Heart right ventricle (tissue), 16 donors: ENCODE data around the gene SND1. TPM values are rescaled to one million over a fixed set of nuclear protein-coding genes. Genes with fewer than 3 reads are reported as not detected.

Experiments
- ATAC-seq, 8 donors: fragments of 200-7000 bp; cut with Tn5 transposase; one replicate each; pipeline ENCODE4 v1.9.1; 2020; ENCODE audit warnings: mild to moderate bottlenecking in 8 of 8, moderate library complexity in 8 of 8, moderate number of reproducible peaks in 1 of 8
- DNase-seq, 2 donors: peaks; one replicate each; pipeline ENCODE4 v3.0.0-alpha.2; 2020
- H3K27ac ChIP-seq, 10 donors: fragments of 200-600 bp; sonication (generic) in 2 of 10; one replicate each; pipeline versions ENCODE4 v1.5.0 to v1.8.0; 2020 to 2022; ENCODE audit warnings: mild to moderate bottlenecking in 3 of 10
- H3K27me3 ChIP-seq, 7 donors: fragments of 200-600 bp; one replicate each; pipeline ENCODE4 v1.8.0; 2021 to 2022; ENCODE audit warnings: mild to moderate bottlenecking in 2 of 7
- H3K36me3 ChIP-seq, 9 donors: fragments of 200-600 bp; sonication (generic) in 1 of 9; one replicate each; pipeline versions ENCODE4 v1.5.0 to v1.8.0; 2020 to 2022; ENCODE audit warnings: mild to moderate bottlenecking in 2 of 9
- H3K4me1 ChIP-seq, 9 donors: fragments of 200-600 bp; sonication (generic) in 1 of 9; one replicate each; pipeline versions ENCODE4 v1.5.0 to v1.8.0; 2020 to 2022; ENCODE audit warnings: mild to moderate bottlenecking in 4 of 9
- H3K4me3 ChIP-seq, 10 donors: fragments of 200-600 bp; sonication (generic) in 2 of 10; one replicate each; pipeline versions ENCODE4 v1.5.0 to v1.8.0; 2020 to 2022; ENCODE audit warnings: mild to moderate bottlenecking in 7 of 10, moderate library complexity in 2 of 10
- H3K9me3 ChIP-seq, 11 donors: fragments of 200-600 bp in 10 of 11; sonication (generic) in 2 of 11; one replicate each; pipeline versions ENCODE4 v1.5.0 to v1.8.0; 2013 to 2022; ENCODE audit warnings: mild to moderate bottlenecking in 2 of 11, control low read depth in 1 of 11, moderate library complexity in 1 of 11
- CTCF ChIP-seq, 9 donors: fragments of 200-600 bp; sonication (generic) in 2 of 9; IDR thresholded peaks; one replicate each; pipeline versions ENCODE4 v1.5.0 to v1.8.0; 2021 to 2022; ENCODE audit warnings: antibody characterized with exemption in 9 of 9, mild to moderate bottlenecking in 5 of 9, moderate library complexity in 1 of 9
- WGBS, 2 donors: extraction: QIAGEN DNeasy Blood & Tissue Kit; methylation state at CpG; one replicate each; pipeline ENCODE4 v1.1.7; 2013; ENCODE audit warnings: inconsistent platforms in 1 of 2; 5-methylcytosine and 5-hydroxymethylcytosine counted together
- intact Hi-C, 10 donors: fragments of 100-400 bp; cut with DNase I; formaldehyde crosslinking; loops; one replicate each; pipeline versions ENCODE4 v1.11.1 to v1.14.2; 2022
- polyA plus RNA-seq, 2 donors: library from polyadenylated mRNA; stranded (reverse); fragments of 200-250 nt; gene quantifications; one replicate each; pipeline ENCODE4 v1.2.3, GENCODE V29; 2013
- total RNA-seq, 10 donors: library from RNA; stranded (reverse); fragmentation: NEBNext Ultra II Directional in 3 of 10; extraction: Animal tissue kit (Norgen Biotek cat#: 25700) in 3 of 10; gene quantifications; one replicate each; pipeline versions ENCODE4 v1.2.1 to v1.2.4, GENCODE V29; 2021 to 2023
- donor health status: Arrhythmogenic right ventricular cardiomyopathy.
- donor health status: ischemic (EF 13 %, LVEDD 7.1; RV severe dilation, severe dysfunction).
- donor health status: healthy with polysubstance abuse.
- donor health status: DM: no; HTN: yes; CAD: no.
- donor health status: DM: no; HTN: no; CAD: no.
- donor health status: ischemic (EF 25% LVEDD 6.9; RV normal size, moderate dysfunction).
- donor health status: ischemic (EF 25% LVEDD 5.7; RV mildly dilated, moderate dysfunction).
- donor health status: healthy.
- donor health status: DM: yes; HTN: yes; CAD: no.
- donor health status: Ischemic cardiomyopathy.
- donor health status: ischemic (EF 35%, LVEDD 5.7; RV mildly dilated, moderate dysfunction).
- donor health status: nonischemic (EF 11% LVEDD 7.7; RV severe dilation, severe dysfunction).
- donor health status: DM: yes; HTN: yes; CAD: no.
- donor health status: PGD.
- donor health status: ischemic (EF 29% LVEDD 5.4; RV normal size, mild dysfunction).
- donor health status: nonischemic (EF 23%, LVEDD 6.1; RV moderate dilation, normal function).

The SND1 gene
- total and polyA plus RNA-seq, 12 donors, result 39.9 to 107 (median 80.8) TPM

GRCh38 chr7:128040205-128040604, 388.2 kb downstream of the SND1 start:
- 92 to 93% methylated on average over 3 of the region's 3 CpGs for WGBS, 2 donors
- H3K9me3 ChIP-seq, result no peaks in the 10 kb centered on the region
- peaks cover 0 to 11% (median 0%) of the 10 kb centered on the region in 9 donors for H3K36me3 ChIP-seq
- DNase-seq, result no peak
- H3K27me3 ChIP-seq, result no peaks in the 10 kb centered on the region
- H3K27ac ChIP-seq, result no peak overlapping the region
- ATAC-seq, result no peak
- no peak for TF ChIP-seq CTCF (IDR thresholded peaks at IDR 0.05)
- no peak overlapping the region for H3K4me3 ChIP-seq
- peaks cover 0 to 6% (median 0%) of the 10 kb centered on the region in 9 donors for H3K4me1 ChIP-seq
- intact Hi-C loops, result loop anchor here in 1 of 10 donors (10.0 kb wide), 1 partner anchor 165 kb away; no protein-coding TSS in a partner anchor

GRCh38 chr7:128041203-128041602, 389.2 kb downstream of the SND1 start:
- no peak for TF ChIP-seq CTCF (IDR thresholded peaks at IDR 0.05)
- DNase-seq (no peak), ATAC-seq (no peak)
- peaks cover 0 to 11% (median 0%) of the 10 kb centered on the region in 9 donors for H3K36me3 ChIP-seq
- H3K27me3 ChIP-seq, result no peaks in the 10 kb centered on the region
- intact Hi-C loops, result loop anchor here in 1 of 10 donors (10.0 kb wide), 1 partner anchor 164 kb away; no protein-coding TSS in a partner anchor
- H3K4me3 ChIP-seq, result no peak overlapping the region
- 71 to 91% methylated on average over 7 of the region's 7 CpGs for WGBS, 2 donors
- H3K27ac ChIP-seq, result no peak overlapping the region
- H3K4me1 ChIP-seq, result peaks cover 0 to 15% (median 0%) of the 10 kb centered on the region in 9 donors
- no peaks in the 10 kb centered on the region for H3K9me3 ChIP-seq

GRCh38 chr7:128042012-128042411, 390.0 kb downstream of the SND1 start:
- no peak for TF ChIP-seq CTCF (IDR thresholded peaks at IDR 0.05)
- H3K4me1 ChIP-seq, result peaks cover 0 to 15% (median 0%) of the 10 kb centered on the region in 9 donors
- H3K27me3 ChIP-seq, result no peaks in the 10 kb centered on the region
- intact Hi-C loops, result loop anchor here in 1 of 10 donors (10.0 kb wide), 1 partner anchor 163 kb away; no protein-coding TSS in a partner anchor
- no peak overlapping the region for H3K27ac ChIP-seq
- ATAC-seq, result no peak
- WGBS, 2 donors, result 83 to 90% methylated on average over 2 of the region's 2 CpGs
- H3K4me3 ChIP-seq, result no peak overlapping the region
- H3K9me3 ChIP-seq, result no peaks in the 10 kb centered on the region
- DNase-seq, result no peak
- H3K36me3 ChIP-seq, result peaks cover 0 to 11% (median 0%) of the 10 kb centered on the region in 9 donors

GRCh38 chr7:128044064-128044463, 392.1 kb downstream of the SND1 start:
- peaks cover 0 to 11% (median 0%) of the 10 kb centered on the region in 9 donors for H3K36me3 ChIP-seq
- peak in 1 of 8 donors; percentile 27 for ATAC-seq
- WGBS, 2 donors, result 42 to 64% methylated on average over 5 of the region's 5 CpGs
- intact Hi-C loops, result loop anchor here in 1 of 10 donors (10.0 kb wide), 1 partner anchor 161 kb away; no protein-coding TSS in a partner anchor
- TF ChIP-seq CTCF (IDR thresholded peaks at IDR 0.05), result no peak
- H3K27me3 ChIP-seq, result no peaks in the 10 kb centered on the region
- H3K4me1 ChIP-seq, result peaks cover 0 to 15% (median 0%) of the 10 kb centered on the region in 9 donors
- H3K4me3 ChIP-seq, result no peak overlapping the region
- no peaks in the 10 kb centered on the region for H3K9me3 ChIP-seq
- no peak overlapping the region for H3K27ac ChIP-seq
- DNase-seq, result no peak
